ENCODE measurements around the gene ERFL. TPM values are rescaled to one million over a fixed set of nuclear protein-coding genes. Genes with fewer than 3 reads are reported as not detected.

ERFL gene
- total and polyA plus RNA-seq, 4 experiments from 2014 or later = 0.11 to 9.2 (median 6.6) TPM; not detected in 1

- H3K27me3 Mint-ChIP-seq = no peaks in the 10 kb centered on the region
- peaks cover 18 to 45% (median 31%) of the 10 kb centered on the region in 4 donors for H3K4me1 Mint-ChIP-seq
- H3K4me1 ChIP-seq (ENCODE audit: insufficient read depth, low read length) = peaks cover 43% of the 10 kb centered on the region
- intact Hi-C loops (cut with micrococcal nuclease) = no loop called here
- H3K4me3 ChIP-seq (ENCODE audit: low read length in 2 of 2) = no peak overlapping the region
- H3K36me3 ChIP-seq (ENCODE audit: insufficient read depth, low read length) = peaks cover 81% of the 10 kb centered on the region
- H3K27me3 ChIP-seq (ENCODE audit: insufficient read depth, low read length) = no peaks in the 10 kb centered on the region
- peaks cover 50 to 60% of the 10 kb centered on the region in 2 donors for H3K36me3 Mint-ChIP-seq
- no peak overlapping the region for H3K27ac ChIP-seq (ENCODE audit: low read depth, low read length)
- no peaks in the 10 kb centered on the region for H3K9me3 ChIP-seq (ENCODE audit: control insufficient read depth in 1 of 2, low read length in 2 of 2)
- ChIA-PET CTCF (ENCODE audit: partially characterized antibody) (no interaction called here), POLR2A (ENCODE audit: partially characterized antibody) (interaction anchor here (0.8 to 19.1 kb wide), 6 partner anchors 11 to 38 kb away, joined by 3 to 349 read pairs (median 6); partner anchors contain the start of genes ARHGEF1 and RPS19)
- H3K4me3 Mint-ChIP-seq = no peak overlapping the region
- peak overlapping the region in 4 of 7 donors; percentile 22 to 83 (median 48) for H3K27ac Mint-ChIP-seq
- no peak for DNase-seq
- peaks cover 0 to 1% (median 0%) of the 10 kb centered on the region in 8 donors for H3K9me3 Mint-ChIP-seq
Measured at GRCh38 chr19:41897820-41898219, 30.4 kb downstream of the ERFL start.

- no peak overlapping the region for H3K27ac Mint-ChIP-seq
- Histone ChIP-seq H3K4me3 (ENCODE audit: low read length in 2 of 2) (no peak overlapping the region), H3K27me3 (ENCODE audit: insufficient read depth, low read length) (no peaks in the 10 kb centered on the region), H3K4me1 (ENCODE audit: insufficient read depth, low read length) (peaks cover 46% of the 10 kb centered on the region), H3K9me3 (ENCODE audit: control insufficient read depth in 1 of 2, low read length in 2 of 2) (no peaks in the 10 kb centered on the region), H3K27ac (ENCODE audit: low read depth, low read length) (no peak overlapping the region), H3K36me3 (ENCODE audit: insufficient read depth, low read length) (peaks cover 81% of the 10 kb centered on the region)
- intact Hi-C loops (cut with micrococcal nuclease) = no loop called here
- ChIA-PET CTCF (ENCODE audit: partially characterized antibody) (no interaction called here), POLR2A (ENCODE audit: partially characterized antibody) (interaction anchor here (0.8 to 19.1 kb wide), 4 partner anchors 11 to 37 kb away, joined by 3 to 349 read pairs (median 12); partner anchors contain the start of genes ARHGEF1, ERFL and RPS19)
- H3K36me3 Mint-ChIP-seq = peaks cover 50 to 54% of the 10 kb centered on the region in 2 donors
- H3K27me3 Mint-ChIP-seq = no peaks in the 10 kb centered on the region
- H3K9me3 Mint-ChIP-seq = peaks cover 0 to 1% (median 0%) of the 10 kb centered on the region in 8 donors
- no peak for DNase-seq
- no peak overlapping the region for H3K4me3 Mint-ChIP-seq
- H3K4me1 Mint-ChIP-seq = peaks cover 18 to 50% (median 31%) of the 10 kb centered on the region in 4 donors
Measured at GRCh38 chr19:41897181-41897580, 31.1 kb downstream of the ERFL start.

GRCh38 chr19:41896581-41896942 lies 31.7 kb downstream of the ERFL start:
- H3K27me3 Mint-ChIP-seq = no peaks in the 10 kb centered on the region
- H3K4me3 Mint-ChIP-seq = no peak overlapping the region
- H3K36me3 Mint-ChIP-seq = peaks cover 52 to 53% of the 10 kb centered on the region in 2 donors
- DNase-seq = no peak
- Histone ChIP-seq H3K4me3 (ENCODE audit: low read length in 2 of 2) (no peak overlapping the region), H3K27ac (ENCODE audit: low read depth, low read length) (no peak overlapping the region), H3K27me3 (ENCODE audit: insufficient read depth, low read length) (no peaks in the 10 kb centered on the region), H3K36me3 (ENCODE audit: insufficient read depth, low read length) (peaks cover 81% of the 10 kb centered on the region), H3K9me3 (ENCODE audit: control insufficient read depth in 1 of 2, low read length in 2 of 2) (no peaks in the 10 kb centered on the region), H3K4me1 (ENCODE audit: insufficient read depth, low read length) (peaks cover 49% of the 10 kb centered on the region)
- H3K27ac Mint-ChIP-seq = peak overlapping the region in 5 of 7 donors; percentile 77 to 90 (median 85)
- CTCF ChIA-PET (ENCODE audit: partially characterized antibody) = no interaction called here
- H3K4me1 Mint-ChIP-seq = peaks cover 20 to 56% (median 33%) of the 10 kb centered on the region in 4 donors
- intact Hi-C loops (cut with micrococcal nuclease) = no loop called here
- H3K9me3 Mint-ChIP-seq = no peaks in the 10 kb centered on the region
- POLR2A ChIA-PET (ENCODE audit: partially characterized antibody) = interaction anchor here (1.4 to 19.1 kb wide), 4 partner anchors 10 to 36 kb away, joined by 4 to 349 read pairs (median 12); partner anchors contain the start of genes ARHGEF1, ERFL and RPS19

GRCh38 chr19:41895745-41896580 lies 32.3 kb downstream of the ERFL start:
- H3K27me3 Mint-ChIP-seq = no peaks in the 10 kb centered on the region
- DNase-seq = no peak
- Histone ChIP-seq H3K27ac (ENCODE audit: low read depth, low read length) (peak overlapping the region; percentile 16), H3K4me1 (ENCODE audit: insufficient read depth, low read length) (peaks cover 52% of the 10 kb centered on the region), H3K4me3 (ENCODE audit: low read length in 2 of 2) (no peak overlapping the region), H3K36me3 (ENCODE audit: insufficient read depth, low read length) (peaks cover 83% of the 10 kb centered on the region), H3K27me3 (ENCODE audit: insufficient read depth, low read length) (no peaks in the 10 kb centered on the region), H3K9me3 (ENCODE audit: control insufficient read depth in 1 of 2, low read length in 2 of 2) (no peaks in the 10 kb centered on the region)
- ChIA-PET POLR2A (ENCODE audit: partially characterized antibody) (interaction anchor here (1.3 to 19.1 kb wide), 7 partner anchors 7 to 36 kb away, joined by 4 to 349 read pairs (median 8); partner anchors contain the start of genes ARHGEF1, ERFL and RPS19), CTCF (ENCODE audit: partially characterized antibody) (no interaction called here)
- H3K4me3 Mint-ChIP-seq = peak overlapping the region in 4 of 8 donors; percentile 10 to 49 (median 42)
- peaks cover 23 to 62% (median 36%) of the 10 kb centered on the region in 4 donors for H3K4me1 Mint-ChIP-seq
- peaks cover 53 to 55% of the 10 kb centered on the region in 2 donors for H3K36me3 Mint-ChIP-seq
- intact Hi-C loops (cut with micrococcal nuclease) = no loop called here
- H3K27ac Mint-ChIP-seq = peak overlapping the region; percentile 46 to 90 (median 85)
- no peaks in the 10 kb centered on the region for H3K9me3 Mint-ChIP-seq

GRCh38 chr19:41894350-41894749 lies 33.9 kb downstream of the ERFL start:
- H3K4me3 ChIP-seq (ENCODE audit: low read length in 2 of 2) = no peak overlapping the region
- intact Hi-C loops (cut with micrococcal nuclease) = no loop called here
- H3K9me3 ChIP-seq (ENCODE audit: control insufficient read depth in 1 of 2, low read length in 2 of 2) = no peaks in the 10 kb centered on the region
- H3K36me3 ChIP-seq (ENCODE audit: insufficient read depth, low read length) = peaks cover 83% of the 10 kb centered on the region
- no peak for DNase-seq
- no peaks in the 10 kb centered on the region for H3K27me3 Mint-ChIP-seq
- no peaks in the 10 kb centered on the region for H3K27me3 ChIP-seq (ENCODE audit: insufficient read depth, low read length)
- ChIA-PET POLR2A (ENCODE audit: partially characterized antibody) (interaction anchor here (0.9 to 19.1 kb wide), 6 partner anchors 8 to 35 kb away, joined by 3 to 349 read pairs (median 6); partner anchors contain the start of genes ARHGEF1 and RPS19), CTCF (ENCODE audit: partially characterized antibody) (no interaction called here)
- no peaks in the 10 kb centered on the region for H3K9me3 Mint-ChIP-seq
- H3K4me1 ChIP-seq (ENCODE audit: insufficient read depth, low read length) = peaks cover 68% of the 10 kb centered on the region
- peak overlapping the region in 6 of 7 donors; percentile 68 to 94 (median 84) for H3K27ac Mint-ChIP-seq
- H3K4me1 Mint-ChIP-seq = peaks cover 23 to 77% (median 38%) of the 10 kb centered on the region in 4 donors
- H3K36me3 Mint-ChIP-seq = peaks cover 49% of the 10 kb centered on the region in 2 donors
- H3K4me3 Mint-ChIP-seq = peak overlapping the region in 1 of 8 donors; percentile 30
- no peak overlapping the region for H3K27ac ChIP-seq (ENCODE audit: low read depth, low read length)

- DNase-seq = no peak
- Histone ChIP-seq H3K27me3 (ENCODE audit: insufficient read depth, low read length) (no peaks in the 10 kb centered on the region), H3K36me3 (ENCODE audit: insufficient read depth, low read length) (peaks cover 83% of the 10 kb centered on the region), H3K27ac (ENCODE audit: low read depth, low read length) (no peak overlapping the region), H3K4me1 (ENCODE audit: insufficient read depth, low read length) (peaks cover 73% of the 10 kb centered on the region), H3K9me3 (ENCODE audit: control insufficient read depth in 1 of 2, low read length in 2 of 2) (no peaks in the 10 kb centered on the region), H3K4me3 (ENCODE audit: low read length in 2 of 2) (no peak overlapping the region)
- H3K36me3 Mint-ChIP-seq = peaks cover 49% of the 10 kb centered on the region in 2 donors
- POLR2A ChIA-PET (ENCODE audit: partially characterized antibody) = interaction anchor here (1.8 to 2.3 kb wide), 2 partner anchors 9 to 12 kb away, joined by 7 to 8 read pairs; no protein-coding TSS in a partner anchor
- CTCF ChIA-PET (ENCODE audit: partially characterized antibody) = no interaction called here
- intact Hi-C loops (cut with micrococcal nuclease) = no loop called here
- H3K9me3 Mint-ChIP-seq = no peaks in the 10 kb centered on the region
- peak overlapping the region; percentile 68 to 94 (median 85) for H3K27ac Mint-ChIP-seq
- peak overlapping the region in 2 of 8 donors; percentile 42 to 47 for H3K4me3 Mint-ChIP-seq
- H3K27me3 Mint-ChIP-seq = no peaks in the 10 kb centered on the region
- peaks cover 24 to 77% (median 37%) of the 10 kb centered on the region in 4 donors for H3K4me1 Mint-ChIP-seq
Measured at GRCh38 chr19:41893899-41894298, 34.4 kb downstream of the ERFL start.

All from CD4-positive, alpha-beta memory T cell (primary cell).